Ramos (cell line): ENCODE measurements around the gene TAF13.

Source experiments
- in situ Hi-C: fragments of 300-500 bp; cut with MboI; formaldehyde crosslinking; loops from one replicate; pipeline ENCODE4 v1.14.3; 2022; ENCODE audit warnings: low sequenced_read_pairs; ENCODE audit not compliant: unreplicated experiment

The TAF13 gene

DNA sequence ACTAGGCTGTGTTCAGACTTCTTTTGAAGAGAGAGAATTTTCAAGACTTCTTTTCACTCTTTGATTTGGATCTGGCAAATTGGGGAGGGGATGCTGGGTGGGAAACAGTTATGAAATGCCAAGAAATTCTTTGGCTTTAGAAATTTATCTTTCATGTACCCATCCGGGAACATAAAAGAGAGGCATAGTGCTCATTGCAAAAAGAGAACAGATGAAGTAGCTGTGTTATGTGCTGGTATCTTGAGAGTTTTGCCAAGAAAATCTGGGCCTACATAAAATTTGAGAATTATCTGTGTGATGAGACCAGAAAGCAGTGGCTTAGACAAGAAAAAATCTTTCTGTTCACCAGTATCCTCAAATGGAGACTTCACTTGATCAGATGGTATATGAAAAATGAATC is 19.1 kb upstream of the TAF13 start:
- in situ Hi-C loops, result no loop called here

DNA sequence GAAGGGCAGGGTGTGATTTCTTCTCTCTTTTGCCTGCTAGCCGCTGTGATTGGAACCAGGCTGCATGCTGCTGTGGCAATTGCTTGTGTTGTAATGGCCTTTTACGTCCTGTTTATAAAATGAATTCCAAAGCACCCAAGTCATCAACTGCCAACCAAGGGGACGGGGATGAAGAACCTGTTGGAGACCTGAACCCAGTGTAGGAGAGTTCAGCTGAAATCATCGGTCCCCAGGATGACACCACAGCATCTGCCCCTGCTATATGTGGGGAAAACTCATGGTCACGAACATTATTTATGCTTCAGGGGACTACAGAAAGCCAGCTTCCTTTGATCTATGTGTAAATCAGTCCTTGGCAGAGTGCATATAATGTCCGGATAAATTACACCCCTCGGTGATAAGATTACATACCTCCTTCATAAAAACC is 18.6 kb upstream of the TAF13 start:
- in situ Hi-C loops, result no loop called here

DNA sequence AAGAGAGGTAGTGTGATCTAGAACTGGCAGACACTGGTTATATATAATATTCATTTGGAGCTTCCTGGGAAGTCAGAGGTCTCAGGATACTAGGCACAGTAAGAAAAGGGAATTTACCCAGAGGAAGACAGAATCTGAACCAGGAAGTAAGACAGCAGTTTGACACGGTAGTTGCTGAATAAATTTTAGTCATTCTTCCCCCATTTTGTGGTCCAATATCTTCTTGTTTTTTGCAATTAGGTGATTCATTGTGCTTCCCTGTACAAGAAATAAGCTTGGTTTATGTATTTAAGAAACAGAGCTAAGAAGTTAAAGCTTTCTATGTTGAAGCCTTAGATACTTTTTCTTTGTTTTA is 16.0 kb upstream of the TAF13 start:
- in situ Hi-C loops, result no loop called here

DNA sequence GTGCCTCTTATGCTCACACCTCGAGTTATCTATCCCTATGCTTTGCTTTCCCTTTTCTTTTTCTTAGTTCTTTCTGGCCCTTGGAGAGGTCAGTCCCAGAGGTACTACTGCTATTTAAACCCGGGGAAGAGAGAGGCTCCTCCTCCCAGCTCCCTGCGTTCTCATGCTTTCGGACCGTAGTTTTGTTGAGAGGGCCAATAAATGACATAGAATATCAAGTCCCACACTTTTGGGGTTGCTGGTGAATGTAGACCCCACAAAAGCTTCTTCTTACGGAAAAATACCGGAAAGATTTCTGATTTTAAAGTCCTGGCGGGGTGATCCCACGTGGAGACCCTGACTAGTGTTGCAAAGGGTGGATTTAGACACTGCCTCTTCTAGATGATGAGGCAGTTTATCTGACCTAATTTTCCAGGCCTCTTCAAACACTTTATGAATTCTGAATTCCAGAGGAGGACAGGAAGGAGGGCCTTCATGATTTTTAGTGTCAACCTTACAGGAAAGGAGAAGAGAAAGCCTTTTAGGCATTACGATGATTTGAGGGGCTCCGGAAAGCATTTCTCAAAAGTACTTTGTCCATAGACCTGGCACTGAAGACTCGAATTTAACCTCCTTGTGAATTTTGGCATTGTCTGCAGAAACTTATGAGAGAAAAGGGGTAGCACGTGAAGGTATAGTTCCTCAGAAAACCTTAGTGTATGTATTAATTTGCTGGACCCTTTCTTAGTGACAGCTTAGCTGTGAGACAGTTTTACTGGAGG is 15.5 kb upstream of the TAF13 start:
- in situ Hi-C loops, result no loop called here

DNA sequence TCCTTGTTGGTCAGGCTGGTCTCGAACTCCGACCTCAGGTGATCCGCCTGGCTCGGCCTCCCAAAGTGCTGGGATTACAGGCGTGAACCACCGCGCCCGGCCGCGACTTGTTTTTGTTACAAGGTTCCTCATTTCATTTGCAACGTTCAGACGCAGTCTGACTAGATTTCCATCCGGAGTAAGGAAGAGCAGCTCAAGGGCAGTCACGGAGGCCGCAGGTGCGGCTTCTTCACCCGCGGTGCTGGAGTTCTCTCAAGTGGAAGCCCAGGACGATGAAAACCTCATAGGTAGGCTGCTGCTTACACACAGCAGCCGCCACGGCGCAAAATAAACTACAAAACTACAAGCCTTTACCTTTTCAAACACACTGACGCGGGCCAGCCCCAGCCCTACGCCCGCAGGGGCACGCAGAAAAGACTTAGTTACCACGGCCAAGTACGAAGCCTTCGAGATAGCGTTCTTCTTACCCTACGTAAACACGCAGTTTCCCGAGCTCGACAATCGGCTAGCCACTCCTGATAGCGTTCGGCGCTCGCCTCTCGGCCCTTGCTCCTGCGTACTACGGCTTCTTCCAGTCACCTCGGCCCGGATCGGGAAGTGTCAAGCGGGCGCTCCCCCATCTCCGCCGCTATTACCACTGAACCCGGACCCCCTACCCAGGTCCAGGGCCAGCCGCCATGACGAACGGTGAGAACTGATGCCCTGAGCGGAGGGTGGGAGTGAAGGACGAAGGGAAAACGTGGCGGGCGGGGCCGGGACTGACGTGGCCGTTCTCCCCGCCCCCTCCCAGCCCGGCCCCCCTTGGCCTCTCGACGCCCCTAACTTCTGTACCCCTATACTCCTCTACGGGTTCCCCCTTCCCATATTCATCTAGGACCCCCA is 14.6 kb upstream of the TAF13 start, which contains the start of gene TMEM167B:
TSS of gene TMEM167B (plus strand) at position 569 of the 882 bp plus-strand sequence. CDS start at position 678, 109 bp downstream.
- in situ Hi-C loops, result no loop called here

DNA sequence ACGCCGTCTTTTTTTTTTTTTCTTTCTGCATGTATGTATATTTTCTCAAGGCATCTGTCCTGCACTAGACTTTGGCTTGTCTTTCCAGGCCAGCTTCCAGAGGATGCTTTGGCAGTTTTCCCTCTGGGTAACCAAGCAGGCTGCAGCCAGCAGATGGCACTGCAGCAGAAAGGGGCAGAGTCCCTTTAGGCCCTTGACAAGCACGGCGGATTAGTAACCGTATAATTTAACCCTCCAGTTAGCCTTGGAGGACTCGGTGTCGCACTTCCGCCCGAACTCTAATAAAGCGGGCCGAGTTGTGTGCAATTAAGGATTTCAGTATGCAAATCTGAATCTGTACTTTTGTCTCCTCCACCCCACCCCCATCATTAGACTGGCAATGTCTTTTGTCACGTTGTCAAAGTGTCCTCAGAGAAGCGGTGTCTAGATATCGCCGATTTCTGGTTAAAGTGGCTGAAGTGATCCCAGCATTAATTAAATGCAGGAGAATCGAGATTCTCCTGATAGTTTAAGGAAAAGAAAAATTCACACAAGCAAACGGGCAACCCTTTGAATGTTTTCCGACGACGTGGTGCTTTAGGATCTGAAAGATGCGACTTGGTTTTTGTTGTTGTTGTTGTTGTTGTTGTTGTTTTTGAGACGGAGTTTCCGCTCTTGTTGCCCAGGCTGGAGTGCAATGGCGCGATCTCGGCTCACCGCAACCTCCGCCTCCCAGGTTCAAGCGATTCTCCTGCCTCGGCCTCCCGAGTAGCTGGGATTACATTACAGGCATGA is 13.6 kb upstream of the TAF13 start:
- in situ Hi-C loops, result no loop called here

DNA sequence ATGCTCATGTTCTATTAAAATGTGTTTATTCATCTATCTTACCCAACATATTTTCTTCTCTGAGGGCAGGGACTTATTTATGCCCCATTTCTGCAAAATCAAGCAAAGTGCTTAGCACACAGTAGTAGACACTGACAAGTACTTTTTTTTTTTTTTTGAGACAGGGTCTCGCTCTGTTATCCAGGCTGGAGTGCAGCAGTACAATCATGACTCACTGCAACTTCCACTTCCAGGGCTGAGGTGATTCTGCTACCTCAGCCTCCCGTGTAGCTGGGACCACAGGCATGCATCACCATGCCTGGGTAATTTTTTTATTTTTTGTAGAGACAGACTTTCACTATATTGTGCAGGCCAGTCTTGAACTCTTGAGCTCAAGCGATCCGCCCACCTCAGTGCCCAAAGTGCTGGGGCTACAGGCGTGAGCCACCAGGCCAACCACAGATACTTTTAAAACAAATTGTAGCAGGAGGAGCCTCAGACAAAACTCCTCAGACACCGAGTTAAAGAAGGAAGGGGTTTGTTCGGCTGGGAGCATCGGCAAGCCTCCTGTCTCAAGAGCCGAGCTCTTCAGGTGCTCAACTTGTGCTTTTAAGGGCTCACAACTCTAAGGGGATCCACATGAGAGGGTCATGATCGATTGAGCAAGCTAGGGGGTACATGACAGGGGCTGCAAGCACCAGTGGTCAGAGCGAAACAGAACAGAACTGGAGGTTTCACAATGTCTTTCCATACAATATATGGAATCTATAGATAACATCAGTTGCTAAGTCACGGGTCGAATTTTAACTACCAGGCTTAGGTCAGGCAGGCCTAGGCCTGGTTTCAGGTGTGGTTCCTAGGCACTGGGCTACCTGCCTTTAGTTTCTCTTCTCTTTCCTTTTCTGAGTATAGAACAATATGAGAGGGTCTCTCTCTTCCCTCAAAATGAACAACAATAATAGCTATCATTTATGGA is 9.0 kb upstream of the TAF13 start:
- in situ Hi-C loops, result no loop called here

DNA sequence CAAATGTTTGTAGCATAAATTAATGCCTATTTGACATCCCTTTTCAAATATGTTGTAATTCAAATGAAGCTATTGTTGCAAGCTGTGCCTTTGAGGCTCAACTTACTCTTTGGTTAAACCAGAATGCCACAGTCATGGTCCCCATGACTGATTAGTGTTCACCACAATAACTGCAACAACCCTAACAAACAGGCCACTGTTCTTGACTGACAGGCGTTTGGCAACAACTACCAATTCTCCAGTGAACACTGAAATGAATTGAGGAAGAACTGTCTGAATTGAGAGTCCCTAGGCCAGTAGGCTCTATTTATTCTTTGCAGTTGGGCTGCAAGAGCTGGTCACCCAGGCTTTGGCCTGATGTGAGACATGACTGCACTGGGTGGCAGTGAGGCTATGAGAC is 8.1 kb upstream of the TAF13 start:
- in situ Hi-C loops, result no loop called here

DNA sequence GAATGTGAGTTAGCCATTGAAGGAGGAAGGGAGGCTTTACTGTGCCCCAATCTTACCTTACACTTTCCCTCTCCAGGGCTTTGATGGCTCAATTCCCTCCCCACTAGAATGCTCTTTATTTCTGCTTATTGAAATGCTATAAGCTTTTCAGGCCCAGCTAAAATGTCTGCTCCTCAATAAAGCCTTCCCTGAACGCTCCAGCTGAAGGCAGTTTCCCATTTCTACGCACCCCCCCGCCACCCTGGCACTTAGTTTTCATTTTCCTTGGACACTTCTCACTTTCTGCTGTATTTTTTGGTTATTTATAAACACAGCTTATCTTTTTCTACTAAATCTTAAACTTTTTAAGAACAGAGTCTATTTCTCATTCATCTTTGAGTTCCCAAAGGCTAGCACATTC is 7.7 kb upstream of the TAF13 start:
- in situ Hi-C loops, result no loop called here

DNA sequence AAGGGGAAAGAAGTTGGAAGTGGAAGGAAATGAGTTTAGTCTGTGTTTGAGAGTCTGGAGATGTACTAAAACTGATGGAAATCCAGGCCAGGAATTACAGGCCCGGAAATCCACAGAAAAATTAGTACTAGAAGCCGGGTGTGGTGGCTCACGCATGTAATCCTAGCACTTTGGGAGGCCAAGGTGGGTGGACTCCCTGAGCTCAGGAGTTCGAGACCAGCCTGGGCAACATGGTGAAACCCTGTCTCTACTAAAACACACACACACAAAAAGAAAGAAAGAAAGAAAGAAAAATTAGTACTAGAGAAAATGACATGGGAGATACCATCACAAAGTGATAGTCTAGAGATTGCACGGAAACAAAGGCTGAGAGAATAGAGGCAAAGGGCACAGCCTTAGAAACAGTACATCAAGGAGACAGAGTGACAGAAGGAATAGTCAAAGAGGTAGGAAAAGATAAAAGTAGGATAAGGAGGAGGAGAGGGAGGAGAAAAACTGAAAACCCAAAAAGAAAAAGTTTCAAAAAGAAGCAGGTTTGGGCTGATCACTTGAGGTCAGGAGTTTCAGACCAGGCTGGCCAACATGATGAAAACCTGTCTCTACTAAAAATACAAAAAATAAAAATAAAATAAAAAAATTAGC is 4.8 kb upstream of the TAF13 start:
- in situ Hi-C loops, result no loop called here

DNA sequence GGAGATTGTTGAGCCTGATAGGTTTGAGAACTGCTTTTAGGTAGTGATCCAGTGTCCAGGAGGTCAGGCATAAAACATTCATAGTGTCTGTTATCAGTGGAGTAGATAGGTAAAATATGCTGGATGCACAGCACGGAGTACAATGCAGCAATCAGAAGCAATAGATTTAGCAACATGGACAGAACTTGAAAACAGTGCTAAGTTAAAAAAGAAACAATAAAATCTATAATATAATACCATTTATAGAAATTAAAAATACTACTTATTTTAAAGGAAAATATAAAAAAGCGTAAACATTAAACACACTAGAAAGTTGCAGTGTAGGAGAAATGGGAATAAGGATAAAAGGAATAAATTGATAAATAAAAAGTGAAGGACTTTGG is 3.4 kb upstream of the TAF13 start:
- in situ Hi-C loops, result no loop called here

DNA sequence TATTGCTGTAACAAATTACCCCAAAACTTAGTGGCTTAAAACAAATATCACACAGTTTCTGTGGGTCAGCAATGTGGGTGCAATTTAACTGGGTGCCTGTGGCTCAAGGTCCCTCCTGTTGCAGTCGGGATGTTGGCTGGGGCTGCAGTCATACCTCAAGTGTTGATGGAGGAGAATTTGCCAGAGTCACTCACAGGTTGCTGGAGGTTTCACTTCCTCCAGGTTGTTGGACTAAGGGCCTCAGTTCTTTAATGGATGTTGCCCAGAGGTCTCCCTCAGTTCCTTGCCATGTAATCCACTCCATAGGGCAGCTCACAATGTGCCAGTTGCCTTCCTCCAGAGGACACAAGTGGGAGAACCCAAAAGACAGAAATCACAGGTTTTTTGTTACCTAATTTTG is 2.5 kb upstream of the TAF13 start:
- in situ Hi-C loops, result no loop called here

DNA sequence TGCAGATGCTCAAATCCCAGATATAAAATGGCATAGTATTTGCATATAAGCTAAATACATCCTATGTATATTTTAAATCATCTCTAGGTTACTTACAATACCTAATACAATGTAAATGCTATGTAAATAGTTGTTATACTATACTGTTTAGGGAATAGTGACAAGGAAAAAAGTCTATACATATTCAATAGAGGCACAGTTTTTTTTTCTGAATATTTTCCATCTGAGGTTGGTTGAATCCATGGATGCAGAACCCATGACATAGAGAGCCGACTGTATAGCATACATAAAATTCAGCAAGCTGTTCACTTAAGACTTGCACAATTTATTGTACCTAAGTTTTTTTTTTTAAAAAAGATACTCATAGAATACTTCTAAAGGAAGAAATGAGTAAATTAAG is 6.5 kb downstream of the TAF13 start:
- in situ Hi-C loops, result no loop called here

DNA sequence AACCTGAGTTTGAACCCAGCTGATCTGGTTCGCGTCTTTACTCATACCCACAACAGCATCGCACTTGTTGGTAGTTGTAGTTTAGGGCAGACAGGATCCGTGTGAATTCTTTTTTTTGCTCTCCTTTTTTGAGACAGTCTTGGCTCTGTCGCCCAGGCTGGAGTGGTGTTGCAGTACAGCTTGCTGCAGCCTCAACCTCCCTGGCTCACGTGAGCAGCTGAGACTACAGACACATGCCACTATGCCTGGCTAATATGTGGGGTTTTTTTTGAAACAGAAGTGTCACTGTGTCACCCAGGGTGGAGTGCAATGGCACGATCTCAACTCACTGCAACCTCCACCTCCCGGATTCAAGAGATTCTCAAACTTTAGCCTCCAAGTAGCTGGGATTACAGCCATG is 7.9 kb downstream of the TAF13 start:
- in situ Hi-C loops, result no loop called here

DNA sequence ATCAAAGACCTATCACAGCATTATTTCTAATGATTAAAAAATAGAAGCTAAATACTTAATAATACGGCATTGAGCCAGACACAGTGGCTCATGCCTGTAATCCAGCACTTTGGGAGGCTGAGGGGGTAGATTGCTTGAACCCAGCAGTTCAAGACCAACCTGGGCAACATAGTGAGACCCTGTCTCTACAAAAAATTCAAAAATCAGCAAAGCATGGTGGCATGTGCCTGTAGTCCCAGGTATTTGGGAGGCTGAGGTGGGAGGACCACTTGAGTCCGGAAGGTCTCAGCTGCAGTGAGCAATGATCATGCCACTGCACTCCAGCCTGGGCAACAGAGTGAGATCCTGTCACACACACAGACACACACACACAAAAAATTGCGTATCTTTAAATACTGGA is 10.7 kb downstream of the TAF13 start:
- in situ Hi-C loops, result no loop called here

DNA sequence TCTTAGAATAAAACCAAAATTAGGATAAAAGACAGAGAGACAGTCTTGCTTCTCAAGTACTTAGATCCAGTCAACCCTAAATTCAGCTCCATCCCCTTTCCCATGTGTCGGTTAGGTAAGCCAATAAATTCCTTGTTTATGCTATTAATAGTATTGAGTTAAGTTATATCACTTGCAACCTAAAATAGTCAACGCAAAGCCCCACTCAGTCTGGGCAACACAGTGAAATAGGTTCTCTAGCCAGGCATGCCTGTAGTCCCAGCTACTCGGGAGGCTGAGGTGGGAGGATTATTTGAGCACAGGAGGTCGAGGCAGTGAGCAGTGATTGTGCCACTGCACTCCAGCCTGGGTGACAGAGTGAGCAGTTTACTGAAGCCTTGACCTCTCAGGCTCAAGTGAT is 14.6 kb downstream of the TAF13 start:
- in situ Hi-C loops, result no loop called here

DNA sequence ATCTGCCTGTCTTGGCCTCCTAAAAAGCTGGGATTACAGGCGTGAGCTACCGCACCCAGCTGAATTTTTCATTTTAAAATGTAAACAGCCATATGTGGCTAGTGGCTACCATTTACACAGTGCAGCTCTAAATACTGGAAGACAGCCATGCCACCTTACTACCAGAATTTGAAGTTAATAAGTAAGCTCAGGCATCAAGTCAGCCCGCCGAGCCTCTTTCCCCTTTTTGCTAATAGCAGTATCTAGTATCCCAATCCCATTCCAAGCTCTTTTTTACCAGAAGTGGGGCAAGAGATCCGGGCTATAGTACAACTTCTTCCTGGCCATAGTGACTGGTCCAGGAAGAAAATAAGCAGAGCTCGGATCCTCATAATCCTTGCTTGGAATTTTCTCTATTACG is 15.1 kb downstream of the TAF13 start:
- in situ Hi-C loops, result no loop called here

DNA sequence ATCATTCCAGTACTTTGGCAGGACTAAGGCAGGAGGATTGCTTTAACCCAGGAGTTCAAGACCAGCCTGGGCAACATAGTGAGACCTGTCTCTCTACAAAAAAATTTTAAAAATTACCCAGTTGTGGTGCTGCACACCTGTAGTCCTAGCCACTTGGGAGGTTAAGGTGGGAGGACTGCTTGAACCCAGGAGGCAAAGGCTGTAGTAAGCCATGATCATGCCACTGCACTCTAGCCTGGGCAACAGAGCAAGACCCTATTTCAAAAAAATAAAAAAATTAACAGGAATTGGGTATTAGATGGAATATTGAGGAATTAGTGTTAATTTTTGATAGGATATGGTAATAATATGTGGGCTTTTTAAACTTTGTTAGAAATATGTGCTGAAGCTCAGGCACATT is 16.8 kb downstream of the TAF13 start:
- in situ Hi-C loops, result no loop called here

DNA sequence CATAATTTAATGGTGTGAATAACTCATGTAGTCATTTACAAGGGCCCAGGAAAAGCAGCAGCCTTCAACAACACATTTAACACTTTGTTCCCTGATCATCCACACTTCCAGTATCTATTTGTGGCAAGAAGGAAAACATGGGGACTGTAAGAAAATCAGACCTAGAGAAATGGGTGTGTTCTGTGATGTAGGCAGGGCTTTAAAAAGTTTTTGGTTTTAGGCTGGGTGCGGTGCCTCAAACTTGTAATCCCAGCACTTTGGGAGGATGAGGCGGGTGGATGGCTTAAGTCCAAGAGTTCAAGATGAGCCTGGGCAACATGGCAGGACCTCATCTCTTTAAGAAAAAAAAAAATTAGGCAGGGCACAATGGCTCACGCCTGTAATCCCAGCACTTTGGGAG is 19.7 kb downstream of the TAF13 start:
- in situ Hi-C loops, result no loop called here
